ENCODE measurements around the gene RASGRF2.

DNA sequence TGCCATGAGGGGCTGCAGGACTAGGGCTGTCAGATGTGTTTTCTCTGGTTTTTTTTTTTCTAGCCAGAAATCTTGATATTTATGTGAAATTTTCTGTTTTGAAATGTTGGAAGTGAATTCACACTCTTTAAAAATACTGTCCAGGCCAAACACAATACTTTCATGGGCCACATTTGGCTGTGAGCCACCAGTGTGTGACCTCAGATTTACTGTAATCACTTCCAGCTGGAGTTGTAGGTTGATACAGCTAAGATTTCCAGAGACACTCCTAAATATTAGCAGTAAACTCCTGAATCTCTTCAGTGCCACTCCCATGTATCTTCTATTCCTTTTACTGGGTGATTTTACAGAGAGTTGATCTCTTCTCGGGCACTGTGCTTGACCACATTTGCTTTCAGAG, 180.8 kb downstream of the RASGRF2 start:
- TF ChIP-seq CTCF (IDR thresholded peaks at IDR 0.05; ENCODE audit: insufficient read depth, low read length) (no peak), POLR2AphosphoS5 (IDR thresholded peaks at IDR 0.05; ENCODE audit: low read depth) (no peak), GABPA (IDR thresholded peaks at IDR 0.05; ENCODE audit: low read depth) (no peak)
- TF ChIP-seq, protein P1, sequence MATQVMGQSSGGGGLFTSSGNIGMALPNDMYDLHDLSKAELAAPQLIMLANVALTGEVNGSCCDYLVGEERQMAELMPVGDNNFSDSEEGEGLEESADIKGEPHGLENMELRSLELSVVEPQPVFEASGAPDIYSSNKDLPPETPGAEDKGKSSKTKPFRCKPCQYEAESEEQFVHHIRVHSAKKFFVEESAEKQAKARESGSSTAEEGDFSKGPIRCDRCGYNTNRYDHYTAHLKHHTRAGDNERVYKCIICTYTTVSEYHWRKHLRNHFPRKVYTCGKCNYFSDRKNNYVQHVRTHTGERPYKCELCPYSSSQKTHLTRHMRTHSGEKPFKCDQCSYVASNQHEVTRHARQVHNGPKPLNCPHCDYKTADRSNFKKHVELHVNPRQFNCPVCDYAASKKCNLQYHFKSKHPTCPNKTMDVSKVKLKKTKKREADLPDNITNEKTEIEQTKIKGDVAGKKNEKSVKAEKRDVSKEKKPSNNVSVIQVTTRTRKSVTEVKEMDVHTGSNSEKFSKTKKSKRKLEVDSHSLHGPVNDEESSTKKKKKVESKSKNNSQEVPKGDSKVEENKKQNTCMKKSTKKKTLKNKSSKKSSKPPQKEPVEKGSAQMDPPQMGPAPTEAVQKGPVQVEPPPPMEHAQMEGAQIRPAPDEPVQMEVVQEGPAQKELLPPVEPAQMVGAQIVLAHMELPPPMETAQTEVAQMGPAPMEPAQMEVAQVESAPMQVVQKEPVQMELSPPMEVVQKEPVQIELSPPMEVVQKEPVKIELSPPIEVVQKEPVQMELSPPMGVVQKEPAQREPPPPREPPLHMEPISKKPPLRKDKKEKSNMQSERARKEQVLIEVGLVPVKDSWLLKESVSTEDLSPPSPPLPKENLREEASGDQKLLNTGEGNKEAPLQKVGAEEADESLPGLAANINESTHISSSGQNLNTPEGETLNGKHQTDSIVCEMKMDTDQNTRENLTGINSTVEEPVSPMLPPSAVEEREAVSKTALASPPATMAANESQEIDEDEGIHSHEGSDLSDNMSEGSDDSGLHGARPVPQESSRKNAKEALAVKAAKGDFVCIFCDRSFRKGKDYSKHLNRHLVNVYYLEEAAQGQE (IDR thresholded peaks at IDR 0.05; ENCODE audit: insufficient replicate concordance, low read depth): no peak
